Cardiac fibroblast (primary cell): ENCODE results near the gene PALLD.
A peak's percentile ranks its signal among the peaks of the same experiment; 100 is the strongest.

Experiments
- DNase-seq, 2 donors: peaks; one replicate each; pipeline versions ENCODE4 v3.0.0 to v3.0.0-alpha.2; 2010; ENCODE audit warnings: low read depth in 2 of 2
- H3K4me3 ChIP-seq, 2 donors: replicated peaks in 1 of 2; 1 replicate in 1 of 2; 2 replicates in 1 of 2; pipeline ENCODE4 v1.5.1; 2011; ENCODE audit warnings: low read depth in 2 of 2, low read length in 2 of 2, mild to moderate bottlenecking in 2 of 2, moderate library complexity in 1 of 2
- TF ChIP-seq, protein P1 (sequence below): IDR thresholded peaks from one replicate; pipeline ENCODE4 v1.5.1; 2011; ENCODE audit warnings: low read depth, mild to moderate bottlenecking, low read length, inconsistent platforms

Gene PALLD

DNA sequence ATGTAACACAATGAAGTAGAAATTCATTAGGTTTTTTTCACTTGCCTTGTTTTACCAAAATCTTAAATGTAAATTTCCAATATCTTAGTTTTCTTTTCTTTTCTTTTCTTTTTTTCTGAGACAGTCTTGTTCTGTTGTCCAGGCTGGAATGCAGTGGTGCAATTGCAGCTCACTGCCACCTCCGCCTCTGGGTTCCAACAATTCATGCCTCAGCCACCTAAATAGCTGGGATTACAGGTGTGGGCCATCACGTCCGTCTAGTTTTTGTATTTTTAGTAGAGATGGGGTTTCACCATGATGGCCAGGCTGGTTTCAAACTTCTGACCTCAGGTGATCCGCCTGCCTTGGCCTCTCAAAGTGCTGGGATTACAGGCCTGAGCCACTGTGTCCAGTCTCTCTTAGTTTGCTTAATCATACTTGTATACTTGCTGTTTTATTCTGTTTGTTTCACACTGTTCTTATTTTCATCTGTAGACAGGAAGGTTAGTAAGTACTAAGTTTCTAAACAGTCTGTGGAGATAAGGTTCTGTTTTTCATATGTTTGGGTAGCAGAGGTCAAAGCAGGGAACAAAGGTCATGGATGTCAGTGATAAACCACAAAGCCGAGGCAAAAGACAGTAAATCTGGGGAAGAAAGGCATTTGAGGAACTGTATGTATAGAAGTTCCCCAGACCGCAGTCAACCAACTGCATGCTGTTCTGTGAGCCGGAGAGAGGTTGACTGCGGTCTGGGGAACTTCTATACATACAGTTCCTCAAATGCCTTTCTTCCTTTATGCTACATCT, 384.2 kb downstream of the PALLD start:
- no peak overlapping the region for H3K4me3 ChIP-seq
- DNase-seq = no peak
- TF ChIP-seq, protein P1, sequence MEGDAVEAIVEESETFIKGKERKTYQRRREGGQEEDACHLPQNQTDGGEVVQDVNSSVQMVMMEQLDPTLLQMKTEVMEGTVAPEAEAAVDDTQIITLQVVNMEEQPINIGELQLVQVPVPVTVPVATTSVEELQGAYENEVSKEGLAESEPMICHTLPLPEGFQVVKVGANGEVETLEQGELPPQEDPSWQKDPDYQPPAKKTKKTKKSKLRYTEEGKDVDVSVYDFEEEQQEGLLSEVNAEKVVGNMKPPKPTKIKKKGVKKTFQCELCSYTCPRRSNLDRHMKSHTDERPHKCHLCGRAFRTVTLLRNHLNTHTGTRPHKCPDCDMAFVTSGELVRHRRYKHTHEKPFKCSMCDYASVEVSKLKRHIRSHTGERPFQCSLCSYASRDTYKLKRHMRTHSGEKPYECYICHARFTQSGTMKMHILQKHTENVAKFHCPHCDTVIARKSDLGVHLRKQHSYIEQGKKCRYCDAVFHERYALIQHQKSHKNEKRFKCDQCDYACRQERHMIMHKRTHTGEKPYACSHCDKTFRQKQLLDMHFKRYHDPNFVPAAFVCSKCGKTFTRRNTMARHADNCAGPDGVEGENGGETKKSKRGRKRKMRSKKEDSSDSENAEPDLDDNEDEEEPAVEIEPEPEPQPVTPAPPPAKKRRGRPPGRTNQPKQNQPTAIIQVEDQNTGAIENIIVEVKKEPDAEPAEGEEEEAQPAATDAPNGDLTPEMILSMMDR = no peak

DNA sequence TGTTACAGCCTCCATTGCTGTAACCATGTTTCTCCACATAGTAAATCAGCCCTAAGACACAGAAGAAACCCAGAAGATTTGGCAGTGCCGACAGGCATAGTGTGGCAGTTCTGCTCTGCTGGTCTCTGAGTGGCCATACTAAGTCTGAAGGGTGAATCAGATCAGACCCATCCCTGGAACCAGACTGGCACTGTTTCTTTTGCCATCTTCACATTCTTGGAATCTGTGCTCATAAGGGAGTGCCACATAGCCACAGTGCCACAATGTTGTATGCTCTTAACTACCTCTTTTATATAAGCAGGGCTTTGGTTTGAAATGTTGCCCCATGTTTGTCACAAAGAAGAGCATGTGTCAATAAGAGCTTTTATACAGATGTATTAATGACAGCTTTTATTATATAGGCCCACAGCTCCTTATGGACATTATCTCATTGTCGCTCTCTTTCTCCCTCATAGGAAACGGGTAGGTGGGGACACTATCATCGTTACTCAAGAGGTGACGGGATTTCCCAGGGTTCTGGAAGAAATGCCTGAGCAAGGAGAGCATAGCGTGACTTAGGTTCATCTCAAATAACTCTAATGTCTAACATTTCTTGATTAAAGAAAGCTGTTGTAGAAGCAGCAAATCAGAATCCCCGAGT, 385.0 kb downstream of the PALLD start:
- TF ChIP-seq, protein P1 = no peak
- DNase-seq = no peak

DNA sequence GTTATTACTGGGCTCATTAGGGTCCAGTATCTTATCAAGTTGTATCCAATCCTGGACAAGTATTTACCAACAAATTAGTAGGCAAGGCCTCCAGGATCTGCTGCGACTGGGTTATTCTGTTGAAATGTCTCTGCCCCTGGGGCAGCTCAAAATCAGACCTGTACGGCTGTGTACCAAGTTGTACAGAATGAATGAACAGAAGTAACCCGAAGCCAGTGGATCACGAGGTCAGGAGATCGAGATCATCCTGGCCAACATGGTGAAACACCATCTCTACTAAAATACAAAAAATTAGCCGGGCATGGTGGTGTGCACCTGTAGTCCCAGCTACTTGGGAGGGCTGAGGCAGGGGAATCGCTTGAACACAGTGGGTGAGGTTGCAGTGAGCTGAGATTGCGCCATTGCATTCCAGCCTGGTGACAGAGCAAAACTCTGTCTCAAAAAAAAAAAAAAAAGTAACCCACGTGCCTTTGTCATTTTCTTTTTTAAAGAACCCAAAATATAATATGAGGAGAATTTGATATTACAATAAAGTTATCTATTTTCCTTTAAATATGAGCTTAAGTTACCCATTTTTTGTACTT, 385.9 kb downstream of the PALLD start:
- TF ChIP-seq, protein P1 = no peak
- peak; percentile 63 to 85 for DNase-seq

More for the DNA sequence above, 385.0 kb downstream of the PALLD start:
- no peak overlapping the region for H3K4me3 ChIP-seq

DNA sequence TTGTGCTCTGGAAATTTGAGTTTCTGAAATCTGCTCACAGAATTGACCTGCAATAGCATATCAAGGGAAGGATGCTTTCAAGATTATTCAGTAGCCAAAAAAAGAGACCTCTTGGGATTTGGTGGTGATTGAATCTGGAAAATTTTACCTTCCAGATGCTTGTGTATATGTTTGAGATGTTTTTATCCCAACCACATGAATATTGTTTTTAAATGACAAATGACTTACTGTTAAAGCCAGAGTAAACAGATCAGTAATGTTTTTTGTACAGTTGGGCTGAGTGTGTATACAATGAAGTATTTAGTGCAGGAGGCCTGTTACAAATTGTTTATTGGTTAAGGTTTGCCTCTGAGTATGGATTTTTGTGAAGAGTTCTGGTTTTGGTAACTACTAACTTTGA, 386.7 kb downstream of the PALLD start:
- H3K4me3 ChIP-seq = no peak overlapping the region
- DNase-seq = peak in 1 of 2 donors; percentile 73
- TF ChIP-seq, protein P1 = no peak

More for the DNA sequence above, 385.9 kb downstream of the PALLD start:
- no peak overlapping the region for H3K4me3 ChIP-seq

DNA sequence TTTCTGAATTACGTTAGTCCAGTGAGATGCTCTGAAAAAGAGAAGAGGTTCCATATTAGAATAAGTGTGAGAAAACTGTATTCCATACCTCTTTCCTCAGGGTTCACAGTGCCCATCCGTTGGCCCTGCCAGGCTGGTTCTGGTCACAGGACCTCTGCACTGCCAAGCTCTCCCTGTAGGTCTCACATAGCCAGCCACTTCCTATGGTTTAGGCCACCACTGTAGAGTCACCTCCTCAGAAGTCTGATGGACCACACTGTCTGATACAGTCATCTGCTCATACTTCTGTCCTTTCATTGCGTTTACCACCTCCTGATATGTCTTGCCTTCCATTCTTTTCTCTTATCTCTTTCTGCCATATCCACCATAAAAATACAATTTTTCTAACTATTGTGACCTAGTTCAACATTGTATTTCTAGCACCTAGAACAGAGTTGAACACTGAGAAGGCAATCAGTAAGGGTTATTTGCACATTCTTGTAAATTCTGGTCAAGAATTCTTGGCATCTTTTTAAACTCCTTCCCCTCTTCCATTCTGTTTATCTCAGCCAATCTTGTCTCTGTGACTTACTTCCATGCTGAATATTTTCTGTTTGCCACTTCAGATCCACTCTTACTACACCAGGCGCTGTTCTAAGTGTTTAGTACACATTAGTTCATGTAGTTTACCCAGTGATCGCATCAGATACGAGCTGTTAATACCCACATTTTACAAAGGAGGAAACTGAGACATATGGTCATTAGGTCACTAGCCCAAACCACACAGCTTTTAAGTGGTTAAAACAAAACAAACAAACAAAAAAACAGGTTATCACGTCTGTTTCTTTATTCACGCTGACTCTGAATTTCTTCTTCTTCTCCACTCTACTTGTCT, 387.6 kb downstream of the PALLD start:
- H3K4me3 ChIP-seq = no peak overlapping the region
- TF ChIP-seq, protein P1 = no peak
- DNase-seq = no peak

DNA sequence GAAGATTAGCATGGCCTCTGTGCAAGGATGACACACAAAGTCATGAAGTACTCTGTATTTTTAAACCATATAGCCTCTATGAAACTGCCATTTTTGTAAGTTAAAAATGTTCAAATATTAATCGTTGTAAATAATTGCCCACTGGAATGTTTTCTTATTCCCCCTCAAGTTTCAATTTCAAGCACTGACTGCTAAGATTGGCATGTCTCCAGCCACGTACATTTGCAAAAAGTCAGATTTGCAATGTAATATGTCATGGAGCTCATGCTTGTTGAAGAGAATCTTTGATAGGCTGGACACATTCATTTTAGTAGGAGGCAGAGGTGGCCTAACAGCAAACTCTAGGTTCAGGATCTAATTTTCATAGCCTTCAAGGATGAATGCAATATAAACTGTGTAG, 388.5 kb downstream of the PALLD start:
- peak in 1 of 2 donors; percentile 31 for DNase-seq
- H3K4me3 ChIP-seq = no peak overlapping the region
- TF ChIP-seq, protein P1 = no peak
